ENCODE results near the gene R3HDM4.

Gene R3HDM4

GRCh38 chr19:947707-948539, 34.9 kb upstream of the R3HDM4 start:
- intact Hi-C loops (cut with DNase I), result no loop called here
- DNase-seq, result peak in 5 of 10 donors; percentile 28 to 92 (median 41)

- intact Hi-C loops (cut with DNase I), result no loop called here
- no peak for DNase-seq
Observed at GRCh38 chr19:947090-947706, 34.2 kb upstream of the R3HDM4 start.

GRCh38 chr19:945401-946252, 32.6 kb upstream of the R3HDM4 start:
- peak in 1 of 10 donors; percentile 71 for DNase-seq
- intact Hi-C loops (cut with DNase I), result no loop called here

GRCh38 chr19:944663-945241, 31.7 kb upstream of the R3HDM4 start:
- DNase-seq, result peak in 1 of 10 donors; percentile 74
- intact Hi-C loops (cut with DNase I), result no loop called here

GRCh38 chr19:944171-944567, 31.1 kb upstream of the R3HDM4 start:
- intact Hi-C loops (cut with DNase I), result no loop called here
- peak in 3 of 10 donors; percentile 39 to 89 (median 87) for DNase-seq

GRCh38 chr19:943551-944170, 30.6 kb upstream of the R3HDM4 start:
- intact Hi-C loops (cut with DNase I), result no loop called here
- no peak for DNase-seq

- intact Hi-C loops (cut with DNase I), result no loop called here
- DNase-seq, result no peak
Observed at GRCh38 chr19:942133-942645, 29.2 kb upstream of the R3HDM4 start.

- intact Hi-C loops (cut with DNase I), result no loop called here
- no peak for DNase-seq
Observed at GRCh38 chr19:941292-942132, 28.5 kb upstream of the R3HDM4 start.

GRCh38 chr19:940591-941291, 27.7 kb upstream of the R3HDM4 start:
- intact Hi-C loops (cut with DNase I), result no loop called here
- DNase-seq, result peak in 9 of 10 donors; percentile 51 to 97 (median 68)

- intact Hi-C loops (cut with DNase I), result no loop called here
Observed at GRCh38 chr19:939922-940321, 26.9 kb upstream of the R3HDM4 start.

GRCh38 chr19:939439-939838, 26.4 kb upstream of the R3HDM4 start:
- intact Hi-C loops (cut with DNase I), result no loop called here
- no peak for DNase-seq

More at GRCh38 chr19:939922-940321, 26.9 kb upstream of the R3HDM4 start:
- DNase-seq, result no peak

- intact Hi-C loops (cut with DNase I), result no loop called here
- no peak for DNase-seq
Observed at GRCh38 chr19:938233-938923, 25.4 kb upstream of the R3HDM4 start.

- DNase-seq, result no peak
Observed at GRCh38 chr19:937259-937694, 24.3 kb upstream of the R3HDM4 start.

GRCh38 chr19:936175-936546, 23.1 kb upstream of the R3HDM4 start:
- no peak for DNase-seq
- intact Hi-C loops (cut with DNase I), result no loop called here

More at GRCh38 chr19:937259-937694, 24.3 kb upstream of the R3HDM4 start:
- intact Hi-C loops (cut with DNase I), result no loop called here

GRCh38 chr19:934865-935479, 22.0 kb upstream of the R3HDM4 start:
- intact Hi-C loops (cut with DNase I), result no loop called here
- DNase-seq, result peak in 9 of 10 donors; percentile 36 to 95 (median 58)

GRCh38 chr19:934197-934840, 21.3 kb upstream of the R3HDM4 start:
- intact Hi-C loops (cut with DNase I), result no loop called here
- DNase-seq, result no peak

GRCh38 chr19:933553-933882, 20.5 kb upstream of the R3HDM4 start:
- intact Hi-C loops (cut with DNase I), result no loop called here
- DNase-seq, result no peak

All from posterior cingulate gyrus (tissue), 11 donors.